Measurements from ENCODE around the gene SMIM10L1. TPM values are rescaled to one million over a fixed set of nuclear protein-coding genes. Genes with fewer than 3 reads are reported as not detected.

The SMIM10L1 gene
- total RNA-seq, 1 experiment from 2014 or later = 11.0 TPM

GRCh38 chr12:11178250-11178649 lies 7.3 kb downstream of the SMIM10L1 start:
- TF ChIP-seq CTCF (IDR thresholded peaks at IDR 0.05; ENCODE audit: unreplicated experiment) = no peak
- Mint-ChIP-seq H3K4me1 (ENCODE audit: low read depth, unreplicated experiment) (peaks cover 22% of the 10 kb centered on the region), H3K4me3 (ENCODE audit: low read depth, unreplicated experiment) (no peak overlapping the region), H3K36me3 (ENCODE audit: insufficient read depth, unreplicated experiment) (peaks cover 4% of the 10 kb centered on the region), H3K9me3 (ENCODE audit: low read depth, unreplicated experiment) (no peaks in the 10 kb centered on the region), H3K27ac (ENCODE audit: unreplicated experiment) (no peak overlapping the region), H3K27me3 (ENCODE audit: unreplicated experiment) (no peaks in the 10 kb centered on the region)
- no peak for DNase-seq
- intact Hi-C loops (cut with micrococcal nuclease; ENCODE audit: unreplicated experiment) = no loop called here
- CTCF ChIA-PET = no interaction called here
- no TSS peak for BruUV-seq (replicated peaks)

- no peak for DNase-seq
- Mint-ChIP-seq H3K36me3 (ENCODE audit: insufficient read depth, unreplicated experiment) (no peaks in the 10 kb centered on the region), H3K27me3 (ENCODE audit: unreplicated experiment) (no peaks in the 10 kb centered on the region), H3K4me3 (ENCODE audit: low read depth, unreplicated experiment) (no peak overlapping the region), H3K4me1 (ENCODE audit: low read depth, unreplicated experiment) (no peaks in the 10 kb centered on the region), H3K9me3 (ENCODE audit: low read depth, unreplicated experiment) (no peaks in the 10 kb centered on the region), H3K27ac (ENCODE audit: unreplicated experiment) (no peak overlapping the region)
- intact Hi-C loops (cut with micrococcal nuclease; ENCODE audit: unreplicated experiment) = no loop called here
- no TSS peak for BruUV-seq (replicated peaks)
- CTCF ChIA-PET = no interaction called here
- TF ChIP-seq CTCF (IDR thresholded peaks at IDR 0.05; ENCODE audit: unreplicated experiment) = no peak
Measured at GRCh38 chr12:11182529-11182928, 11.5 kb downstream of the SMIM10L1 start.

GRCh38 chr12:11183011-11183410 lies 12.0 kb downstream of the SMIM10L1 start:
- no peak for TF ChIP-seq CTCF (IDR thresholded peaks at IDR 0.05; ENCODE audit: unreplicated experiment)
- CTCF ChIA-PET = no interaction called here
- intact Hi-C loops (cut with micrococcal nuclease; ENCODE audit: unreplicated experiment) = no loop called here
- DNase-seq = no peak
- Mint-ChIP-seq H3K27ac (ENCODE audit: unreplicated experiment) (no peak overlapping the region), H3K36me3 (ENCODE audit: insufficient read depth, unreplicated experiment) (no peaks in the 10 kb centered on the region), H3K4me3 (ENCODE audit: low read depth, unreplicated experiment) (no peak overlapping the region), H3K4me1 (ENCODE audit: low read depth, unreplicated experiment) (no peaks in the 10 kb centered on the region), H3K27me3 (ENCODE audit: unreplicated experiment) (no peaks in the 10 kb centered on the region), H3K9me3 (ENCODE audit: low read depth, unreplicated experiment) (no peaks in the 10 kb centered on the region)
- no TSS peak for BruUV-seq (replicated peaks)

- Mint-ChIP-seq H3K4me1 (ENCODE audit: low read depth, unreplicated experiment) (no peaks in the 10 kb centered on the region), H3K36me3 (ENCODE audit: insufficient read depth, unreplicated experiment) (no peaks in the 10 kb centered on the region), H3K9me3 (ENCODE audit: low read depth, unreplicated experiment) (no peaks in the 10 kb centered on the region), H3K4me3 (ENCODE audit: low read depth, unreplicated experiment) (no peak within 1 kb of the TSS), H3K27me3 (ENCODE audit: unreplicated experiment) (no peaks in the 10 kb centered on the region), H3K27ac (ENCODE audit: unreplicated experiment) (no peak within 1 kb of the TSS)
- no TSS peak for BruUV-seq (replicated peaks)
- DNase-seq = no peak
- no peak for TF ChIP-seq CTCF (IDR thresholded peaks at IDR 0.05; ENCODE audit: unreplicated experiment)
- intact Hi-C loops (cut with micrococcal nuclease; ENCODE audit: unreplicated experiment) = no loop called here
- CTCF ChIA-PET = no interaction called here
Measured at GRCh38 chr12:11186837-11187236, 15.8 kb downstream of the SMIM10L1 start, which contains the start of gene TAS2R42. Gene TAS2R42 (minus strand): TSS chr12:11186937. CDS start chr12:11186937, 0 bp downstream.
